Measurements from ENCODE around the gene ARHGAP15.

Gene ARHGAP15

GRCh38 chr2:143280097-143280757 lies 151.0 kb downstream of the ARHGAP15 start:
- TF ChIP-seq YY1 (IDR thresholded peaks at IDR 0.05; ENCODE audit: low read depth) (no peak), TEAD4 (IDR thresholded peaks at IDR 0.05) (no peak), CEBPB (IDR thresholded peaks at IDR 0.05) (no peak)

GRCh38 chr2:143282684-143283083 lies 153.5 kb downstream of the ARHGAP15 start:
- no peak for TF ChIP-seq TEAD4 (IDR thresholded peaks at IDR 0.05)
- TF ChIP-seq TAF1 (IDR thresholded peaks at IDR 0.05; ENCODE audit: low read depth): no peak

GRCh38 chr2:143284087-143284675 lies 155.0 kb downstream of the ARHGAP15 start:
- TF ChIP-seq RAD21 (IDR thresholded peaks at IDR 0.05; ENCODE audit: low read depth) (peak; percentile 37), NFIC (IDR thresholded peaks at IDR 0.05) (no peak)

GRCh38 chr2:143289025-143289424 lies 159.8 kb downstream of the ARHGAP15 start:
- no peak for TF ChIP-seq TEAD4 (IDR thresholded peaks at IDR 0.05)
- TF ChIP-seq EP300 (IDR thresholded peaks at IDR 0.05; ENCODE audit: borderline replicate concordance): no peak
- no peak for TF ChIP-seq RAD21 (IDR thresholded peaks at IDR 0.05; ENCODE audit: low read depth)
- no peak for TF ChIP-seq CREB1 (IDR thresholded peaks at IDR 0.05; ENCODE audit: low read depth)
- TF ChIP-seq FOXM1 (IDR thresholded peaks at IDR 0.05; ENCODE audit: borderline replicate concordance, low read depth): no peak
- TF ChIP-seq MAX (IDR thresholded peaks at IDR 0.05): no peak

GRCh38 chr2:143290221-143290620 lies 161.0 kb downstream of the ARHGAP15 start:
- TF ChIP-seq EP300 (IDR thresholded peaks at IDR 0.05; ENCODE audit: borderline replicate concordance) (no peak), RAD21 (IDR thresholded peaks at IDR 0.05; ENCODE audit: low read depth) (no peak), TEAD4 (IDR thresholded peaks at IDR 0.05) (no peak), TAF1 (IDR thresholded peaks at IDR 0.05; ENCODE audit: low read depth) (no peak), NFIC (IDR thresholded peaks at IDR 0.05) (no peak), YY1 (IDR thresholded peaks at IDR 0.05; ENCODE audit: low read depth) (no peak), CREB1 (IDR thresholded peaks at IDR 0.05; ENCODE audit: low read depth) (no peak), USF1 (IDR thresholded peaks at IDR 0.05) (no peak), TCF12 (IDR thresholded peaks at IDR 0.05; ENCODE audit: low read depth) (no peak), REST (IDR thresholded peaks at IDR 0.05; ENCODE audit: low read depth) (no peak), MAX (IDR thresholded peaks at IDR 0.05) (no peak), ZBTB7A (IDR thresholded peaks at IDR 0.05; ENCODE audit: low read depth) (no peak)

GRCh38 chr2:143294068-143294467 lies 164.8 kb downstream of the ARHGAP15 start:
- TF ChIP-seq FOXM1 (IDR thresholded peaks at IDR 0.05; ENCODE audit: borderline replicate concordance, low read depth) (no peak), NFIC (IDR thresholded peaks at IDR 0.05) (no peak), TEAD4 (IDR thresholded peaks at IDR 0.05) (no peak), RAD21 (IDR thresholded peaks at IDR 0.05; ENCODE audit: low read depth) (no peak), TAF1 (IDR thresholded peaks at IDR 0.05; ENCODE audit: low read depth) (no peak), MAX (IDR thresholded peaks at IDR 0.05) (no peak), CEBPB (IDR thresholded peaks at IDR 0.05) (no peak), ZBTB7A (IDR thresholded peaks at IDR 0.05; ENCODE audit: low read depth) (no peak), EGR1 (IDR thresholded peaks at IDR 0.05) (no peak), USF1 (IDR thresholded peaks at IDR 0.05) (no peak), EP300 (IDR thresholded peaks at IDR 0.05; ENCODE audit: borderline replicate concordance) (no peak), YY1 (IDR thresholded peaks at IDR 0.05; ENCODE audit: low read depth) (no peak), CREB1 (IDR thresholded peaks at IDR 0.05; ENCODE audit: low read depth) (no peak), TCF12 (IDR thresholded peaks at IDR 0.05; ENCODE audit: low read depth) (no peak), REST (IDR thresholded peaks at IDR 0.05; ENCODE audit: low read depth) (no peak)

Measured in Ishikawa (cell line).